Midbrain (tissue), 1 donor: Measurements from ENCODE around the gene KIAA0319L.

Source experiments
- DNase-seq: peaks from one replicate; lab custom pipeline; 2025; lab: John Stamatoyannopoulos, UW

The KIAA0319L gene

GRCh38 chr1:35536556-35537162 lies 20.5 kb downstream of the KIAA0319L start:
- DNase-seq, result no peak

- no peak for DNase-seq
These were observed 22.0 kb downstream of the KIAA0319L start for GRCh38 chr1:35535243-35535642.

- no peak for DNase-seq
These were observed 23.6 kb downstream of the KIAA0319L start for GRCh38 chr1:35533586-35533985.

GRCh38 chr1:35532497-35533223 lies 24.5 kb downstream of the KIAA0319L start:
- no peak for DNase-seq

GRCh38 chr1:35531368-35531767 lies 25.8 kb downstream of the KIAA0319L start:
- no peak for DNase-seq

GRCh38 chr1:35530946-35531345 lies 26.3 kb downstream of the KIAA0319L start:
- DNase-seq, result no peak

GRCh38 chr1:35530168-35530567 lies 27.0 kb downstream of the KIAA0319L start:
- DNase-seq, result no peak

GRCh38 chr1:35524106-35524505 lies 33.1 kb downstream of the KIAA0319L start:
- no peak for DNase-seq

- DNase-seq, result no peak
These were observed 37.8 kb downstream of the KIAA0319L start for GRCh38 chr1:35519432-35519831.

GRCh38 chr1:35518183-35518582 lies 39.0 kb downstream of the KIAA0319L start:
- no peak for DNase-seq

GRCh38 chr1:35511305-35511704 lies 45.9 kb downstream of the KIAA0319L start:
- DNase-seq, result no peak

GRCh38 chr1:35509558-35509957 lies 47.6 kb downstream of the KIAA0319L start:
- no peak for DNase-seq

- DNase-seq, result no peak
These were observed 49.3 kb downstream of the KIAA0319L start for GRCh38 chr1:35507947-35508346.

- DNase-seq, result no peak
These were observed 50.0 kb downstream of the KIAA0319L start for GRCh38 chr1:35506960-35507912.

- DNase-seq, result no peak
These were observed 51.0 kb downstream of the KIAA0319L start for GRCh38 chr1:35505911-35506798.

GRCh38 chr1:35502242-35502641 lies 55.0 kb downstream of the KIAA0319L start:
- no peak for DNase-seq

- no peak for DNase-seq
These were observed 56.8 kb downstream of the KIAA0319L start for GRCh38 chr1:35500439-35500838.

GRCh38 chr1:35499652-35500176 lies 57.5 kb downstream of the KIAA0319L start:
- no peak for DNase-seq

- DNase-seq, result no peak
These were observed 58.0 kb downstream of the KIAA0319L start for GRCh38 chr1:35499231-35499630.

- DNase-seq, result no peak
These were observed 59.6 kb downstream of the KIAA0319L start for GRCh38 chr1:35497571-35497970.

GRCh38 chr1:35490250-35490649 lies 67.0 kb downstream of the KIAA0319L start:
- no peak for DNase-seq
